Upper lobe of left lung (tissue), 6 donors: ENCODE measurements around the gene ZNF30. TPM values are rescaled to one million over a fixed set of nuclear protein-coding genes. Genes with fewer than 3 reads are reported as not detected.
"Not testable (repeated sequence)": the region's sequence is repeated elsewhere in the genome, so short reads cannot be mapped to it uniquely, and the experiment has no call there.

Experiments used
- ATAC-seq, 2 donors: fragments of 200-7000 bp; cut with Tn5 transposase; one replicate each; pipeline ENCODE4 v1.9.1; 2022; ENCODE audit warnings: mild to moderate bottlenecking in 2 of 2, moderate library complexity in 2 of 2; ENCODE audit not compliant: low FRiP score in 2 of 2
- DNase-seq, 2 donors: peaks; one replicate each; pipeline ENCODE4 v3.0.0-alpha.2; 2019 to 2020
- H3K27ac ChIP-seq, 4 donors: fragments of 200-600 bp; sonication (generic); one replicate each; pipeline ENCODE4 v1.5.1; 2016 to 2019
- H3K27me3 ChIP-seq, 4 donors: fragments of 200-600 bp; sonication (generic); one replicate each; pipeline ENCODE4 v1.5.1; 2017 to 2019
- H3K36me3 ChIP-seq, 4 donors: fragments of 200-600 bp; sonication (generic); one replicate each; pipeline ENCODE4 v1.5.1; 2016 to 2019
- H3K4me1 ChIP-seq, 4 donors: fragments of 200-600 bp; sonication (generic); one replicate each; pipeline ENCODE4 v1.5.1; 2018 to 2019
- H3K4me3 ChIP-seq, 4 donors: fragments of 200-600 bp; sonication (generic); one replicate each; pipeline ENCODE4 v1.5.1; 2017 to 2019; ENCODE audit warnings: mild to moderate bottlenecking in 2 of 4, moderate library complexity in 1 of 4
- H3K9me3 ChIP-seq, 4 donors: fragments of 200-600 bp; sonication (generic); one replicate each; pipeline ENCODE4 v1.5.1; 2018 to 2019
- CTCF ChIP-seq, 6 experiments: fragments of 450-650 bp in 4 of 6; fragments of 200-600 bp in 2 of 6; sonication (generic) in 2 of 6; IDR thresholded peaks; one replicate each; pipeline ENCODE4 v1.5.1; 2016 to 2019; ENCODE audit warnings: antibody characterized with exemption in 6 of 6
- EP300 ChIP-seq, 4 donors: sonication (generic); formaldehyde crosslinking; IDR thresholded peaks; one replicate each; pipeline ENCODE4 v1.5.1; 2017; ENCODE audit warnings: antibody characterized with exemption in 4 of 4, control low read depth in 2 of 4
- POLR2A ChIP-seq, 4 donors: fragments of 450-650 bp; IDR thresholded peaks; one replicate each; pipeline ENCODE4 v1.5.1; 2016 to 2017; ENCODE audit warnings: antibody characterized with exemption in 4 of 4, mild to moderate bottlenecking in 2 of 4
- POLR2AphosphoS5 ChIP-seq, 2 donors: sonication (generic); formaldehyde crosslinking; IDR thresholded peaks; one replicate each; pipeline ENCODE4 v1.5.1; 2017; ENCODE audit warnings: antibody characterized with exemption in 2 of 2
- WGBS, 2 donors: methylation state at CpG; one replicate each; pipeline ENCODE4 v1.1.5; 2017 to 2018; 5-methylcytosine and 5-hydroxymethylcytosine counted together
- total RNA-seq, 6 donors: library from RNA; depleted of rRNA in 4 of 6; stranded (reverse); fragments of >200 nt in 4 of 6; gene quantifications; one replicate each; pipeline versions ENCODE4 v1.1.0 to v1.2.1, GENCODE V29; 2016 to 2021
- donor health status: DM: no; HTN: no; CAD: no; lungs with moderate emphysema.
- donor health status: DM: no; HTN: yes; CAD: no; lungs with severe emphysema.

ZNF30 gene
- total RNA-seq, 6 donors from 2014 or later: 2.1 to 15.7 (median 3.2) TPM

DNA sequence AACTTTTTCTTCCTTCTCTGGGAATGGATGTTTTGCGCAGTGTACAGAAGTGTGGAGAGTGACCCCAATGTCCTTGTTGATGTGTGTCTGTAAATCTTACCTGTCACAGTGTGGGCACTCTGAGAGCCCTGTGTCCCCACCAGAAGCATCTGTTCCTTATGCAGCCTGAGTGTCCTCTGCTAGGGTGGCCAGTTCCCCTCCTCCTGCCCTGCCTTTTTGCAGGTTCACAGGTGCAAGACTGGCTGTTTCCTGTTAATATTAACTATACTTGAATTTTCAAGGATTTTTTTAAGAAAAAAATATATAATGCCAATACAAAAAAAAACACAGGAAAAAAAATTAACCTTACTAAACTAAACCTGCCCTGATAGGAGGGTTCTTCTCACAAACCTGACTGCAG, 61.4 kb downstream of the ZNF30 start:
- ATAC-seq: no peak
- DNase-seq: no peak
- WGBS, 2 donors: 71 to 82% methylated on average over 1 of the region's 1 CpG

DNA sequence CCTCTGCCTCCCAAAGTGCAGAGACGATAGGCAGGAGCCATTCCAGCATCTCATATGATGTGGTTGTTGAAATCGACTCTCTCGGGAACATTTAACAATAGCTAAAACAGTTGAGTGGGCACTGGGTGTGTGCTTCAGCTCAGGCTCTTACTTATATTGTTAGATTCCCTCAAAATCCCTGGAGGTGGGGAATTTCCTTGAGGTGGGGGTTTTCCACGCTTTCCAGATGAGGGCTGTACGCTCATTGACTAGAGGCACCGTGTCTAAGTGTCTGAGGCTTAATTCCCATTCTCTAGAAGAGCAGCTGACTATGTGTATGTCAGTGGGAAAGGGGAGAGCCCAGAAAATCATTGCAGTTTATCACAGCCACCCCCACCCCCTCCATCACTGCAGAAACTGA, 62.6 kb downstream of the ZNF30 start:
- Histone ChIP-seq H3K27me3 (no peaks in the 10 kb centered on the region), H3K27ac (no peak overlapping the region), H3K4me3 (no peak overlapping the region), H3K36me3 (no peaks in the 10 kb centered on the region), H3K9me3 (no peaks in the 10 kb centered on the region), H3K4me1 (peaks cover 12 to 19% (median 17%) of the 10 kb centered on the region in 4 donors)
- WGBS, 2 donors: 65 to 77% methylated on average over 5 to 6 of the region's 6 CpGs
- TF ChIP-seq POLR2AphosphoS5 (IDR thresholded peaks at IDR 0.05) (no peak), CTCF (IDR thresholded peaks at IDR 0.05) (no peak), POLR2A (IDR thresholded peaks at IDR 0.05) (no peak), EP300 (IDR thresholded peaks at IDR 0.05) (no peak)
- DNase-seq (no peak), ATAC-seq (no peak)

More for the DNA sequence above, 61.4 kb downstream of the ZNF30 start:
- Histone ChIP-seq H3K9me3 (no peaks in the 10 kb centered on the region), H3K4me3 (no peak overlapping the region), H3K27ac (no peak overlapping the region), H3K27me3 (no peaks in the 10 kb centered on the region), H3K36me3 (no peaks in the 10 kb centered on the region), H3K4me1 (peaks cover 10 to 16% (median 14%) of the 10 kb centered on the region in 4 donors)
- TF ChIP-seq POLR2AphosphoS5 (IDR thresholded peaks at IDR 0.05) (no peak), CTCF (IDR thresholded peaks at IDR 0.05) (no peak), EP300 (IDR thresholded peaks at IDR 0.05) (no peak), POLR2A (IDR thresholded peaks at IDR 0.05) (no peak)

- 78 to 80% methylated on average over 13 of the region's 13 CpGs for WGBS, 2 donors
These were observed 64.0 kb downstream of the ZNF30 start for GRCh38 chr19:34990578-34991192.

DNA sequence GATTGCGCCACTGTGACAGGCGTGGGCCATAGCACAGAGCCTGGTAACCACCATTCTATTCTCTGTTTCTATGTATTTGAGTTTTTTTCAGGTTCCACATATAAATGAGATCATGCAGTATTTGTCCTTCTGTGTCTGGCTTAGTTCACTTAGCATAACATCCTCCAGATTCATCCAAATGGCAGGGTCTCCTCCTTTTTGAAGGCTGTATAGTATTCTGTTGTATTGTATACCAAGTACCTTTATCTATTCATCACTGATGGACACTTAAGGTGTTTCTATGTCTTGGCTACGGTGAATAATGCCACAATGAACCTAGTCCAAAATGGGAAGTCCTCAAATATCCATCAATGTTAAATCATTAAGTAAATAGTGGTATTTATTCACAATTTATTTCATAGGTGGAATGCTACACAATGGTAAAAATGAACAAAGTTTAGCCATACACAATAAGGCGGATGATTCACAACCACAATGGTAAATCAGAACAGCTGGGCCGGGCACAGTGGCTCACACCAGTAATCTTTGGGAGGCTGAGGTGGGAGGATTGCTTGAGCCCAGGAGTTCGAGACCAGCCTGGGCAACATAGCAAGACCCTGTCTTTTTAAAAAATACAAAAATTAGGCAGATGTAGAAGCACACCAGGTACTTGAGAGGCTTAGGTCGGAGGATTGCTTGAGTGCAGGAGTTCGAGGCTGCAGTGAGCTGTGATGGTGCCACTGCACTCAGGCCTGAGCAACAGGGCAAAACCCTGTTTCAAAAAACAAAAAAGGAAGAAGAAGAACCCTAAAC, 65.0 kb downstream of the ZNF30 start:
- TF ChIP-seq EP300 (IDR thresholded peaks at IDR 0.05): no peak
- Histone ChIP-seq H3K4me1 (peaks cover 20 to 26% (median 23%) of the 10 kb centered on the region in 4 donors), H3K9me3 (no peaks in the 10 kb centered on the region), H3K4me3 (no peak overlapping the region), H3K27ac (no peak overlapping the region), H3K36me3 (no peaks in the 10 kb centered on the region), H3K27me3 (no peaks in the 10 kb centered on the region)
- no peak for ATAC-seq
- DNase-seq: no peak
- WGBS, 2 donors: 91 to 94% methylated on average over 8 of the region's 8 CpGs

More at GRCh38 chr19:34990578-34991192, 64.0 kb downstream of the ZNF30 start:
- no peak for ATAC-seq
- Histone ChIP-seq H3K4me3 (no peak overlapping the region), H3K9me3 (no peaks in the 10 kb centered on the region), H3K36me3 (no peaks in the 10 kb centered on the region), H3K4me1 (peaks cover 18 to 21% (median 20%) of the 10 kb centered on the region in 4 donors), H3K27me3 (no peaks in the 10 kb centered on the region), H3K27ac (no peak overlapping the region)
- no peak for TF ChIP-seq POLR2AphosphoS5 (IDR thresholded peaks at IDR 0.05)
- no peak for TF ChIP-seq EP300 (IDR thresholded peaks at IDR 0.05)
- no peak for TF ChIP-seq CTCF (IDR thresholded peaks at IDR 0.05)
- TF ChIP-seq POLR2A (IDR thresholded peaks at IDR 0.05): no peak
- DNase-seq: no peak

GRCh38 chr19:34992582-34992981, 65.9 kb downstream of the ZNF30 start:
- 88 to 94% methylated on average over 7 of the region's 7 CpGs for WGBS, 2 donors
- H3K9me3 ChIP-seq, ATAC-seq, H3K27me3 ChIP-seq, DNase-seq, H3K36me3 ChIP-seq, H3K4me3 ChIP-seq, H3K27ac ChIP-seq: not testable (repeated sequence)
- H3K4me1 ChIP-seq: peaks cover 26 to 34% (median 30%) of the 10 kb centered on the region in 4 donors
